GM21825 (cell line): ENCODE data around the gene RHBDD1.
A peak's percentile ranks its signal among the peaks of the same experiment; 100 is the strongest.
"Not testable (repeated sequence)": the region's sequence is repeated elsewhere in the genome, so short reads cannot be mapped to it uniquely, and the experiment has no call there.

Experiments
- ATAC-seq: cut with Tn5 transposase; IDR thresholded peaks from one replicate; pipeline ENCODE4 v1.9.1; 2021; ENCODE audit warnings: mild to moderate bottlenecking, moderate library complexity; ENCODE audit not compliant: unreplicated experiment

The RHBDD1 gene

DNA sequence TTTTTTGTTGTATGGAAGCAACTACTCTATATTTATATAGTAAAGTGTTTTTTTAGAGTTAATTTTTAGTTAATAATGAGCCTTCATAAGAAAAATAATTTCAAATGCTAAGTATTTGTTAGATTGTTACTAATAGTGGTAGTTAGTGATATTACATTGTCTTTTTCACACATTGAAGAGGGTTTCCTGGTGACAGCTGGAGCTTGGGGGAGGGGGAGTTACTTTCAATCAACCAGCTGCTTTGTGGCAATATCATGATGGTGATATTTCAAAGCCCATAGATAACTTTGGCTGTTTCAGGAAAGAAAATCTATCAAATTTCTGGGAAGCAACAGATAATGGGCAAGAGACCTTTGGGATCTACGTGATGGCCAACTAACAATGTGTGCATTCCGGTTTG is 4.1 kb downstream of the RHBDD1 start:
- no peak for ATAC-seq

DNA sequence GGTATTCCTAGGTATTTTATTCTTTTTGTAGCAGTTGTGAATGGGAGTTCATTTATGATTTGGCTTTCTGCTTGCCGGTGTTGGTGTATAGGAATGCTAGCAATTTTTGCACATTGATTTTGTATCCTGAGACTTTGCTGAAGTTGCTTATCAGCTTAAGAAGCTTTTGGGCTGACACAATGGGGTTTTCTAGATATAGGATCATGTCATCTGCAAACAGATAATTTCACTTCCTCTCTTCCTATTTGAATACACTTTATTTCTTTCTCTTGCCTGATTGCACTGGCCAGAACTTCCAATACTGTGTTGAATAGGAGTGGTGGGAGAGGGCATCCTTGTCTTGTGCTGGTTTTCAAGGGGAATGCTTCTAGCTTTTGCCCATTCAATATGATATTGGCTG is 7.1 kb downstream of the RHBDD1 start:
- not testable (repeated sequence) for ATAC-seq

DNA sequence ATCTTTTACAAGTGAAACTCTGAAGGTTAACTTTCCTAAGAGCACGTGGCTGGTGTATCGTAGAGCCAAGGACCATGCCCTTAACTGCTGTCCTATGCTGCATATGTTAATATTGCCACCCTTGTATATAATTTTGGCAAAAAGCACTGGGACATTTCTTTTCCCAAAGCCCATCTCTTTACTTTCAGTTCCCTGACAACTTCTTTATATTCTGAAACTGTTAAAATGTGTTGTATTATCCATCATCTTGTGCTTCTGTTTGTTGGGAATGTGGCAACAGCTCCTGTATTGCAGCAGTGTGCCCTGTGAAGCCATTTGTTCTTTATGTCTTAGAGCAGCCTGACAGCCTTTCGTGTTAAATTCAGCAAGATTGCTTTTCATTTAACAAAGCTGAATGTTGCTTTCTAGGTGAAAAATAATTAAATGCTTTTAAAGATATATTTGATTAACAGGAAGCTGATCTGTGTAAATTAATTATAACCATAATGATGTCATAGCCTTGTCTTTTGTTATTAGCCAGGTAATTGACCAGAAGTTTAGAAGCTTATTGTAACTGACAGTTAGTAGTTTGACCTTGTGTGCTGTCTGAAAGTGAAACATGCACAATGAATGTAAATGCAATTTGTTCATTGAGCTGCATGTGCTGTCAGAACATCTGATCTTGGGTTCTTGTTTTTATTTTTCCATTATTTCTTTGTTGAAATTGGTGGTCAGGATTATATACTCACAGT is 9.7 kb downstream of the RHBDD1 start:
- peak; percentile 53 for ATAC-seq

DNA sequence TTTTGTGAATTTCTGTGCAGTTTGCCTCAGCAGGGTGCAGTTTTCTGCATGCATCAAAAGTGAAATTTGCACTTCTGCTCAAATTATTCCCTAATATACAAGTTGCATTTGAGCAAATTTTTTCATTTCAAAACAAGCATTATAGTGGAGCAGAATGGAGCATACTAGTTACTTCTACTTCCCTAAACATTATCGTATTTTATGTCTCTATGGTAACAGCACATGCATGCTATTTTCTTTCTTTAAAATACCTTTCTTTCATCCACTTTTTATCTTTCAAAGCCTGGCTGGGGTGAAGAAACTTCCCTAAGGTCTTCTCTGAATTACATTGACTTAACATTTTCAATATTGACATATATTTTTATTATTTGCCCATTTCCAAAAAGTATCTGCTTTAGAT is 11.2 kb downstream of the RHBDD1 start:
- ATAC-seq = no peak

DNA sequence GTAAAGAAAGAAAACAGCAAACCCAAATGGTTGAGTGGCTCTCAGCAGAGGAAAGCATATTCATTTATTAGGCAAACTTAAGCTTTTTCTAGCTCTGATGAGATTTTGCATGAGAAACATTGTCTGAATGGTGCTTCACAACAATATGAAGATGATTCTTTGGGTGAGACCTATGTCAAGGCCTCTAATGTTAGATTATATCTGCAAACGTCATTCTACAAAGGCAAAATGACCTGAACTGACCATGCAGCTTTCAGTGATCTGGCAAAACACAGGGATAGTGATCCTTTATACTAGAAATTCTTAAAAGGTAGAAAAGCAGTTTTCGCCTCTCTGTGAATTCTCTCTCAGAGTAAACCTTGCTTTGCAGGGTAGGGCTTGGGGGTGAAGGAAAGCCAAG is 11.7 kb downstream of the RHBDD1 start:
- no peak for ATAC-seq

GRCh38 chr2:226849349-226849748 is 13.5 kb downstream of the RHBDD1 start:
- ATAC-seq = no peak

GRCh38 chr2:226850024-226850423 is 14.2 kb downstream of the RHBDD1 start:
- ATAC-seq = no peak

- no peak for ATAC-seq
These were observed 19.9 kb downstream of the RHBDD1 start for GRCh38 chr2:226855787-226856186.

GRCh38 chr2:226860087-226860486 is 24.2 kb downstream of the RHBDD1 start:
- ATAC-seq = peak; percentile 44

- ATAC-seq = peak; percentile 76
These were observed 26.8 kb downstream of the RHBDD1 start for GRCh38 chr2:226862623-226863022.

DNA sequence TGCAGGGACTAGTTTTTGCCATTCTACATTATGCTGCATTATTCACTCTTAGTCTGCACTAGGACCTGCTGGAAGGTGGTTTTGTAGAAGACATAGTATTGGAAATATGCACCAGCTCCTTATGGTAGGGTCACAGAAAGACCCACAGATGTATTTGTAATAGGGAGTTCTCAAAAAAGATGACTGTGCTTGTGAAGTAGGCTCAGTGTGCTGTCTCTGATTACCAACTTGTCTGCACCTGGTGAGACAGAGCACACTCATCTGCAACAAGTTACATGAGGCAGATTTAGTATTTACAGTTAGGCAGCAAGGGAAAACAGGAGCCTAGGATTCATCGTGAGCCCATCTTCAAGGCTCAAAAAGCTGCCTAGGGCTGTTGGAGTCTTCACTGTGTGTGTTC is 29.4 kb downstream of the RHBDD1 start:
- ATAC-seq = no peak

- no peak for ATAC-seq
These were observed 29.9 kb downstream of the RHBDD1 start for GRCh38 chr2:226865710-226866109.

DNA sequence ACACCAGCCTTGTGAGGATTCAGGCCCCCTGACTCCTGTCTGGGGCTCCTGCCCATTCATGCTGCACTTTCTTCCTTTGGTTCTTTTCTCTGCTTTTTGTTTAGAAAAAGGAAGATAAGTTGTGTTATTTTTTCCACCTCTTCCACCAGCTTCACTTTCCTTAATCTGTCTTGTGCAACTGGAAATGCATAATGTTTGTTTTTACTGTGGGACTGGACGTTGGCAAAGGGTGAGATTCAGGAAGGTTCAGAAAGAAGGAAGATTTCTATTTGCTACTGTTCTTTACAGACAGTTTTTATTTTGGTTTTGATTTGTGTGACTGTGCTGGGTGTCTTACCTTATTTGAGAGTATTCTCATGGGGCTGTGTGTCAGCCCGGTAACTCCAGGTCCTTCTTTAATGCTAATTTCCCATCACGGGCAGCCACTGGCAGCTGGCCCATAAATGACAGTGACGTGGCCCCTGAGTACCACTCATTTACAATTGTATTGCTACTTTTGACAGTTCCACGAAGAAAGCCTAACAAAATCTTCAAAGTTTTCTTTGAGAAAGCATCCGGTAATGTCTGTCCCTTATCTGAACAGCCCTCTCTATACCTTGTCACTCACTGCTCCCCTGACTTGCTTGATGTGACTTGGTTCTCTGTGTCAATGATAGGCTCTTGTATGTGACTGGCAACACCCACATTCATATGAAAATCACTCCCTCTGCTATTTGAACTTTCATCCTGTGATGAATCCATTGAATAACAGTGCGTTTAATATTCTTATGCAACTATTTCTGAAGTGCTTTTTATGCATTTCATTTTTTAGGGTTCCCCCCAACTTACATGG is 32.7 kb downstream of the RHBDD1 start:
- ATAC-seq = no peak

DNA sequence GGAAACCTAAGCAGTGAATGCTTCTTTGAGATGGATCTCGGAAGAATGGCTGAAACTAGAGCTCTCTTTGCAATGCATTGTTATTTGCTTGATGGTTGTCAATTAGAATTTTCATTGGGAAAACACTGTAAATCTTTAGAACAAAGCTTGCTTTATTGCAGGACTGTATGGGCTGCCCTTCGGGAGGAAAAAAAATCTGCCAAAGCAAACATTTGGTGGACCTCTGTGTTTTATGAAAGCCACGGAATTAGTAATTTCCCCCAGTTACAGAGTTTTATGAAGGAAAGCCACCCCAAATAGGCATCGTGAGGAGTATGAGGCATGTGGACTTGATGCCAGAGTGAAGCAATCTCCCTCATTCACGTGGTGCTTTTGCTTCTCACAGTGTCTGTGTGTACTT is 33.5 kb downstream of the RHBDD1 start:
- ATAC-seq = no peak

DNA sequence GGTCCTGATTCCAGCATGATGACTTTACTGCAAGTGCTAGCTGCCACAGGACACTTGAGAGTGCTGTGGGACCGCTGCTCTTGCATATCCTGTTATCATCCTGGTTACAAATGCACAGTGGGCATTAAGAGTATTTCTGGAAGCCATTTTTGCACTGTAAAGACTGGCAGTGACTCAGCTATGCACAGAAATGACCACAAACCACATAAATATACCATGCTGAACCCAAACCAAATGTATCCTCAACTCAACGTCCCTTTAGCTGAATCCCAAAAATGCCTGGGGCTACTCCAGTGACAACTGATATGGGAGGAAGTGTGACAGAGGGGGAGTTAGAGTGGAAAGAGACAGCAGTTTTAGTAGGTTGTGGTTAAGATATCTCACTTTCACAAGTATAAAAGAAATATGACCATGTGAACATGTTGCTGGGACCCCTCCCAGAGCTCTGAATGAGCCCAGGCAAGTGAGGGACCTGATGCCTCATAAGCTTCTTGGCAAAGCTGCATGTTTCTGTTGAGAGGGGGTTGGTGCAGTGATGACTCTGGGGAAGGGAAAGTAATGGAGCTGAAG is 37.3 kb downstream of the RHBDD1 start:
- peak; percentile 53 for ATAC-seq

- ATAC-seq = no peak
These were observed 38.0 kb downstream of the RHBDD1 start for GRCh38 chr2:226873826-226874225.

DNA sequence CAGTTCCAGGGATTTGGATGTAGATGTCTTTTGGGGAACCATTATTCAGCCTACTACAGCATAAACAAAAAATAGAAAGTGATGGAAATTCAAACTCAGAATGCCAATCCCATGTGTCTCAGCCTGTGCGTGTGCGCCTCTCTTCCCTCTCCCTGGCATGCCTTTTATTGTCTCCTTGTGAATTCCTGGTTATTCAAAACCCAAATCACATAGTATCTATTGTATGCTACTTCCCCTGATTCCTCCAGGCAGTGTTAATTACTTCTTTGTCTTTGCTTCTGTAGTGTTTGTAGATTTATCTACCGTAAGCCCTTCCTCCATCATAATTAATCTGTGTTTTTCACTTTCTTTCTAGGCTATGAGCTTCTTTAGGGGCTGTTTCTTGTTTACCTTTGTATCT is 38.9 kb downstream of the RHBDD1 start:
- ATAC-seq = no peak

GRCh38 chr2:226875438-226876225 is 39.8 kb downstream of the RHBDD1 start:
- no peak for ATAC-seq

DNA sequence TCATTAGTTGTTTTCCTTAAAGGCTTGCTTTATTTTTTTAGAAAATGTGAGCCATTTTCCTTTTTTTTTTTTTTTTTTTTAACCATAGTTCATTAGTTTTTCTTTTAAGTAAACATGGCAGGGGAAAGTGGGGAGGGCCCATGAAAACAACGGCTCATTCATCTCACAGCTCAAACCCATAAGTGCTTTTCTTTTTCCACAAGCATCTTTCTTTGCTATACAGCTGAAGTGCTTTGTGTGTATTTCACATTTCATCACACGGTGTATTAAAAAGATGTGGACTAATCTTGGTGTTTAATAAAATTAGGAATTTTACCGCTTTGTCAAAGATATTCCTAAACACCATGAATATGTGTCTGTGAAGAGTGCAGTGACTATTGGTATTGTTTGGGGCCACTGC is 41.6 kb downstream of the RHBDD1 start:
- no peak for ATAC-seq

- ATAC-seq = no peak
These were observed 45.4 kb downstream of the RHBDD1 start for GRCh38 chr2:226881287-226881686.

GRCh38 chr2:226882606-226883005 is 46.8 kb downstream of the RHBDD1 start:
- no peak for ATAC-seq
